Limb (tissue), 2 donors: ENCODE data around the gene FAM3D.
"Not testable (repeated sequence)": the region's sequence is repeated elsewhere in the genome, so short reads cannot be mapped to it uniquely, and the experiment has no call there.

Source experiments
- DNase-seq, 2 donors: peaks; one replicate each; pipeline ENCODE4 v3.0.0-alpha.2; 2016; ENCODE audit errors: extremely low spot score in 2 of 2

The FAM3D gene

GRCh38 chr3:58666683-58667082, at the start of gene FAM3D:
Gene FAM3D (minus strand): TSS chr3:58666774. CDS start chr3:58655563, 11,211 bp downstream.
- no peak for DNase-seq

DNA sequence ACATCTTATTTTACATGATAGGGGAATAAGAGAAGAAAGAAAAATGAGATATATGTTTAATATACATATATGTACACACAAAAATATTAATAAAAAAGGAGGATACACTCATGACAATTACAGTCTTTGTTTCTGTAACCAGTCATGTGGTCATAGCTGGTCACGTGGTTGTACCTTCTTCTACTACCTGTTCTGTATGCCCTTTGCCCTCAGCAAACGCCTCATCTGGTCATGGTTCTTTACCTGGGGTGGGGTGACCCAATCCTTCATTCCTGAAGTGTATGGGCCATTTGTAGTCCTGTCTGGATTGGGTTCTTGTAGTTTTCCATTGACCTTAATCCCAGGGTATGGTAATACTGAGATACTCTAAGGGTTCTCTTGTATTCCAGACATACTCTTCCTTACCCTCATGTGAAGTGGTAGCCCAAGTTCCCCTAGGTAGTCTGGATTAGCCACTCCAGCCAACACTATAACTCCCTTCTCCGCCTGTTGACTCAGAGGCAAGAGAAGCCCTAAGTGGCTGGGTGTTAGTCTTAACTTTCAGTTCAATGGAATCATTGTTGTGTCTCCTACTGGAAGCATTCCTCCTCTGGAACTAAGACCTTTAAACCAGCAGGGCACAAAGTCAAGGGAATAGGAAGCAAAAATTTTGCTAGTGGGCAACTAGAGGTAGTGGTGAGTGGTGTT, 47.3 kb upstream of the FAM3D start:
- no peak for DNase-seq

DNA sequence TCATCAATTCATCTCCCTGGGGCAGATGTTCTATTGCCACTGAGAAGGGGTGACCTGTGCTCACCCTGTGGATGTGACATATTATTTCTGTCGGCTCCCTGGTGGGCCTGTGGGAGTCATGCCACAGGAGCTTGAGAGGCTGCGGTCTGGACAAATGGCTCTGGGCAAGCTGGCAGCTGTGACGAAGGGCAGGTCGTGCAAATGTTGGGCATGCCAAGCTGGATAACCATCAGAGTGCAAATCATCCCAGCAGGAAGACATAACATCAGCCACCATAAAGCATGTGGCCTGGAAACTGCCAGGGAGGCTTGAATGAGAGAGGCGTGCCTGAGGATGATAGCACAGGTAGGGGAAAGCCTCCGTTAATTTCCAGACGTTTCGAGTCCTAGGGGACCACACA, 45.3 kb upstream of the FAM3D start:
- no peak for DNase-seq

DNA sequence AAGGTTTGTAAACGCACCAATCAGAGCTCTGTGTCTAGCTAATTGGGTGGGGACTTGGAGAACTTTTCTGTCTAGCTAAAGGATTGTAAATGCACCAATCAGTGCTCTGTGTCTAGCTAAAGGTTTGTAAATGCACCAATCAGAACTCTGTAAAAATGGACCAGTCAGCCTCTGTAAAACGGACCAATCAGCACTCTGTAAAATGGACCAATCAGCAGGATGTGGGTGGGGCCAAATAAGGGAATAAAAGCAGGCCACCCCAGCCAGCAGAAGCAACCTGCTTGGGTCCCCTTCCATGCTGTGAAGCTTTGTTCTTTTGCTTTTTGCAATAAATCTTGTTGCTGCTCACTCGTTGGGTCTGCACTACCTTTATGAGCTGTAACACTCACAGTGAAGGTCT, 42.4 kb upstream of the FAM3D start:
- DNase-seq: not testable (repeated sequence)

GRCh38 chr3:58708116-58708791, 41.7 kb upstream of the FAM3D start:
- DNase-seq: no peak

DNA sequence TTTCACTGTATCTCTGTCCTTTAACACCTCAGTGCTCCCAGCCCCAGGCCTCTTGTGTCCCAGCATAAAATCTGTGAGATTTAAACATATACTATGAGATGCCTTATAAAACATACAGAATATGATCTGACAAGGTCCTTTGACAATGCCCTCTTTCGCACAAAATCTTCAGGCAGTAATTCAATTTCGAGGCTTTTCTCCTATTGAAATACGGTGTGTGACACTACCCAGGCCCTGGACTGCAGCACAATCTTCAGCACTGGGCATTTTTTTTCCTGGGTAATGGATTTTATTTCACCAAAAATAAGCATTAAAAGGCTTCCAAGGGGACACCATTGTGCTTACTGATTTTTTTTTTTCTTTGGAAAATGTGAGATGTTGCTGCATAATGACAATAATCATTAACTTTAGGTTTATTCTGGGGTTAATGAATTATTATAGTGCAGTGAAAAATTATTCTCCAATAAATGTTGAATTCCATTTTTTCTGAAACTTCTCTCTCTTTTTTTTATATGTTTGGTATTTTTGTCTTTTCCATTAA, 40.9 kb upstream of the FAM3D start:
- no peak for DNase-seq

GRCh38 chr3:58706395-58707167, 40.0 kb upstream of the FAM3D start:
- no peak for DNase-seq

GRCh38 chr3:58704745-58705144, 38.2 kb upstream of the FAM3D start:
- DNase-seq: no peak

DNA sequence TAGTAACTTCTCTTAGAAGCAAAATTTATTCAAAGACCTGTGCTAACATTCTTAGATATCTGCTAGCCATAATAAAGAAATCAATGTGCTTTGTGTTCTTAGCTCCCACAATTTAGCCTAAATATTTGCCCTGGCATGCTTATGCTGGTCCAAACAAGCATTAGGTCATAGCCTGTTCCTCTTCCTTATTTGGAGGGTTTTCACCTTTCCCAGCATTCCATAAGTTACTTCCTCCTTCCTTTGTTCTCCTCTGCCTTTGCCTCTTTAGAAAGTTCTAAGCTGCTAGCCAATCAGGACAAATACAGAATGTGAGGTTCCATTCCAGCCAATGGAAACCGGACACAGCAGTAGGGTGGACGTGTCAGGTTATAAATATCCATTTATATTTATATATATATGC, 37.7 kb upstream of the FAM3D start:
- DNase-seq: not testable (repeated sequence)

DNA sequence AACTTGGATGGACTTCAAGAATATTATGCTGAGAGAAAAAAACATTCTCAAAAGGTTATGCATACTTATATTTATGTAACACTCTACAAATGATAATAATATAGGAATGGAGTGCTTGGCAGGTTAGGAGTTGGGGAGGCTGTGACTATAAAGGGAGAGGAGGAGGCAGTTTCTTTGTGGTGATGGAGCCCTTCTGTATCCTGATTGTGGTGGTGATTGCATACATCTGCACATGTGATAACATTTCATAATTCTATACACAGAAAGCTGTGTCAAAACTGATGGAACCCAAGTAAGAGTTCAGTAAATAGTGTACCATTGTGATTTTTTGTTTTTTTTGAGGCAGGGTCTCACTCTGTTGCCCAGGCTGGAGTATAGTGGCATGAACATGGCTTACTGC, 31.7 kb upstream of the FAM3D start:
- DNase-seq: no peak

DNA sequence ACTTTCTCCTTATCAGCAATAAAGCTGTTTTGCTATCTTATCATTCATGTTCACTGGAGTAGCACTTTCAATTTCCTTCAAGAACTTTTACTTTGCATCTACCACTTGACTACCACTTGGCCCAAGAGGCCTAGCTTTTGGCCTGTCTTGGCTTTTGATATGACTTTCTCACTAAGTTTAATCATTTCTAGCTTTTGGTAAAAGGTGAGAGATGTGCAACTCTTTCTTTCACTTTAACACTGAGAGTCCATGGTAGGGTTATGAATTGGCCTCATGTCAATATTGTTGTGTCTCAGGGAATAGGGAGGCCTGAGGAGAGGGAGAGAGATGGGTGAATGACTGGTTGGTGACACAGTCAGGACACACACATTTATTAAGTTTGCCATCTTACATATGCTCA, 31.0 kb upstream of the FAM3D start:
- DNase-seq: no peak

DNA sequence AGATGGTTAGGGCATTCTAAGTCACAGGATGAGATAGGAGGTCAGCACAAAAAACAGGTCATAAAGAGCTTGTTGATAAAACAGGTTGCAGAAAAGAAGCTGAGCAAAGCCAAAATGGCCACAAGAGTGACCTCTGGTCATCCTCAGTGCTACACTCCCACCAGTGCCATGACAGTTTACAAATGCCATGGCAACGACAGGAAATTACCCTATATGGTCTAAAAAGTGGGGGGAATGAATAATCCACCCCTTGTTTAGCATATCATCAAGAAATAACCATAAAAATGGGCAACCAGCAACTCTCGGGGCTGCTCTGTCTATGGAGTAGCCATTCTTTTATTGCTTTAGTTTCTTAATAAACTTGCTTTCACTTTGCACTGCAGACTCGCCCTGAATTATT, 30.2 kb upstream of the FAM3D start:
- DNase-seq: not testable (repeated sequence)

GRCh38 chr3:58696093-58696492, 29.5 kb upstream of the FAM3D start:
- DNase-seq: no peak

DNA sequence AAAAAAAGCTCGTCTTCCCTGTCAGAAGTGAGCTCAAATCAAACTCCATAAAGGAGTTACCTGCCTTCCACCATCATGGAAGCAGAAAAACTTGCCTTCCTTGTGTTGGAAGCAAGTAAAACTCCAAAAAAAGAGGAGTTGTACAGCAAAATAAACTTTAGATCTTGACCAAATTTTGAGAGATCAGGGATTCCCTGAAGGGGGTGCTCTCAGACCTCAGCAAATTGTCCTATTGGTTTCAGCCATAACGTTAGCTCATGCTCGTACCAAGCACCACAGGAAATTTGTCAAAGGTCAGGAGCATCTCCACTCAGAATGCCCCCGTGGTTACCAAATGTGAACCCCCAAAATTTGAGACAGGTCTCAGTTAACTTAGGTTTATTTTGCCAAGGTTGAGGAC, 28.7 kb upstream of the FAM3D start:
- not testable (repeated sequence) for DNase-seq

- no peak for DNase-seq
Observed at GRCh38 chr3:58693940-58694850, 27.6 kb upstream of the FAM3D start.

GRCh38 chr3:58692484-58692883, 25.9 kb upstream of the FAM3D start:
- no peak for DNase-seq

- DNase-seq: no peak
Observed at GRCh38 chr3:58691997-58692396, 25.4 kb upstream of the FAM3D start.

DNA sequence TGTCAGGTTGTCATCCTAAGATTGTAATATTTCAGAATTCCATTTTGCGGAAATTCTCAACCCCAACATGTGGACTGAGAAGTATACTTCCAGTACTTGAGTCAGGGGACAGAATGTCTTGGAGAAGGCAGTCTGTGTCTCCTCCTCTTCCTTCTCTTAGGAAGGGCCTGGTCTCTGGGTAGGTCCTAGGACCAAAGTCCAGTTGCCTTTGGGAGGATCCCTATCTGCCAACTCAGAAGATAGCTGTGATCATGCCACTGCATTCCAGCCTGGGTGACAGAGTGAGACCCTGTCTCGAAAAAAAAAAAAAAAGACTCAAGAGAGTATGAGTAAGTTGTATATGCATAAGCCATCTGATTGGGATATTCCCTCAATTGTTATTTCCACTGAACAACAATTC, 23.9 kb upstream of the FAM3D start:
- no peak for DNase-seq

- peak; percentile 44 to 58 for DNase-seq
Observed at GRCh38 chr3:58688574-58688973, 22.0 kb upstream of the FAM3D start.

GRCh38 chr3:58686847-58687246, 20.3 kb upstream of the FAM3D start:
- DNase-seq: no peak

DNA sequence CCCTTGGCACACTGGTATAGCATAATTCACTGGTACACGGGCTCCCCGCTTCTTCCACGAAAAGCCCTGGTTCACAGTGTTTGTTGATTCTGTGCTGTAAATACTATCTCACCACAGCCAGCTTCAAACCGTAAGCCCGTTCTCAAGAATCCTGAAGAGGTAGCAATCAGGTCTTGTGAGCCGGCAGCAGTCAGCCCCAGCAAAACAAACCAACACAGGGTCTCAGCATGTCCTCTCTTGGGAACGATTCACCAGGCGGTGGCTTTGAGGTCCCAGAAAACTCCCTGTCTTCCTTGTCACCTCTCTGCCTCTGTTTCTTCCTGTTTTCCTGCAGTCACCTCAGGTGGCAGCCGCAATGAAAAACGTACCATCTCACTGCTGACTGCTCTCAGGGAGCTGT, 19.1 kb upstream of the FAM3D start:
- DNase-seq: no peak
